Measurements from ENCODE around the gene LHX6. TPM values are rescaled to one million over a fixed set of nuclear protein-coding genes. Genes with fewer than 3 reads are reported as not detected.

The LHX6 gene
- total RNA-seq, 1 experiment from 2014 or later, result 1.8 TPM

DNA sequence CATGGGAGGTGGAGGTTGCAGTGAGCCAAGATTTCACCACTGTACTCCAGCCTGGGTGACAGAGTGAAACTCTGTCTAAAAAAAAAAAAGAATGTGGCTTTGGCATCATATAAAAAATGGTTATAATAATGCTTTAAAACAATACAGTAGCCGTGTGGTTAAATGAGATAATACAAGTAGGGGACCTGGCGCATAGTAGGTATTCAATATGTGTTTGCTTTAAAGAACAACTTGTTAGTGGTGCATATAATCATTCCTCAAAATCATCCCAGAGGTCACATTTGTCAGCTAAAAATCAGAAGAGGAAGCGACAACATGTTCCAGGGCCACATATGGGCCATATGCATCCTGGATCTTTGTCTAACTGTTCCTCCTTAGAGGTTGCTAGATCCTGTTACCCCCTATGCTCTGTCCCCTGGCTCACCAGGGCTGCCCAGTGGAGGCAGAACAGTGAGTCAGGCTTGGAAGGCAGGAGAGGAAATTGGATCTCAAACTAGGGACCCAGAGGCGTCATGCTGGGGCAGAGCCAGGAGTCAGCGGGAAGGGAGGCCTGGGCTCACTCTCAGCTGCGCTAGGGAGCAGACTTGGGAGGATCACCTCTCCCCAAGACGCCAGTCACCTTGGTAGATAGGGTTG, 27.7 kb downstream of the LHX6 start:
- H3K4me1 Mint-ChIP-seq, result peaks cover 12 to 24% of the 10 kb centered on the region in 2 experiments

More for the DNA sequence above, 27.7 kb downstream of the LHX6 start:
- WGBS (ENCODE audit: extremely low coverage, insufficient read length, low lambda C conversion rate), result no CpG with 5 or more reads among the region's 7 CpGs
- Histone ChIP-seq H3K79me1 (ENCODE audit: insufficient read depth, low read depth, low read length, poor library complexity, severe bottlenecking) (no peaks in the 10 kb centered on the region), H2BK15ac (ENCODE audit: low read depth, low read length) (no peak overlapping the region), H3K9me3 (ENCODE audit: control insufficient read depth, low read depth, low read length) (no peaks in the 10 kb centered on the region), H2AK5ac (ENCODE audit: insufficient read length, low read length) (no peak overlapping the region), H2BK5ac (ENCODE audit: insufficient read length, low read length) (no peak overlapping the region), H4K8ac (replicated peaks; ENCODE audit: insufficient read length, low read depth, low read length) (no peak overlapping the region), H3K14ac (ENCODE audit: insufficient read depth, low read length) (no peak overlapping the region), H3K56ac (ENCODE audit: insufficient read length, low read depth, low read length) (no peak overlapping the region), H4K5ac (ENCODE audit: insufficient read length, low read depth, low read length) (no peak overlapping the region), H4K20me1 (ENCODE audit: control insufficient read depth, insufficient read depth, insufficient read length) (no peaks in the 10 kb centered on the region), H3K4me1 (ENCODE audit: insufficient read depth, low read length) (peaks cover 12% of the 10 kb centered on the region; the same call in 1 of the 2 replicates), H4K91ac (ENCODE audit: insufficient read length, low read depth, low read length) (no peak overlapping the region), H2BK20ac (ENCODE audit: low read depth, low read length, poor library complexity, severe bottlenecking) (no peak overlapping the region), H2AFZ (ENCODE audit: low read length) (no peak overlapping the region), H3K4me2 (ENCODE audit: insufficient read depth, insufficient read length, low read length) (no peak overlapping the region), H3K23ac (ENCODE audit: insufficient read length, low read depth, low read length) (no peak overlapping the region), H3K4ac (ENCODE audit: low read depth, low read length) (no peak overlapping the region), H3K79me2 (ENCODE audit: insufficient read depth, low read length) (no peaks in the 10 kb centered on the region), H3K23me2 (ENCODE audit: insufficient read length, low read depth, low read length, poor library complexity, severe bottlenecking) (no peaks in the 10 kb centered on the region), H3K9ac (ENCODE audit: extremely low read depth, insufficient read length, low read length) (no peak overlapping the region), H3K27ac (ENCODE audit: insufficient read length, low read depth, low read length) (no peak overlapping the region), H3T11ph (ENCODE audit: low read length) (no peak overlapping the region), H3K27me3 (ENCODE audit: insufficient read depth, low read length) (no peaks in the 10 kb centered on the region), H2BK120ac (ENCODE audit: low read depth, low read length, poor library complexity, severe bottlenecking) (no peak overlapping the region), H2BK12ac (ENCODE audit: insufficient read length, low read depth, low read length) (no peak overlapping the region), H3K18ac (ENCODE audit: insufficient read length, low read depth, low read length) (no peak overlapping the region)
- Mint-ChIP-seq H3K4me3 (no peak overlapping the region), H3K27me3 (ENCODE audit: low read depth) (no peaks in the 10 kb centered on the region; the same call in 1 of the 2 replicates), H3K36me3 (ENCODE audit: insufficient read depth in 1 of 3, low read depth in 3 of 3) (no peaks in the 10 kb centered on the region), H3K27ac (no peak overlapping the region), H3K9me3 (no peaks in the 10 kb centered on the region)
- TF ChIP-seq, protein P1, sequence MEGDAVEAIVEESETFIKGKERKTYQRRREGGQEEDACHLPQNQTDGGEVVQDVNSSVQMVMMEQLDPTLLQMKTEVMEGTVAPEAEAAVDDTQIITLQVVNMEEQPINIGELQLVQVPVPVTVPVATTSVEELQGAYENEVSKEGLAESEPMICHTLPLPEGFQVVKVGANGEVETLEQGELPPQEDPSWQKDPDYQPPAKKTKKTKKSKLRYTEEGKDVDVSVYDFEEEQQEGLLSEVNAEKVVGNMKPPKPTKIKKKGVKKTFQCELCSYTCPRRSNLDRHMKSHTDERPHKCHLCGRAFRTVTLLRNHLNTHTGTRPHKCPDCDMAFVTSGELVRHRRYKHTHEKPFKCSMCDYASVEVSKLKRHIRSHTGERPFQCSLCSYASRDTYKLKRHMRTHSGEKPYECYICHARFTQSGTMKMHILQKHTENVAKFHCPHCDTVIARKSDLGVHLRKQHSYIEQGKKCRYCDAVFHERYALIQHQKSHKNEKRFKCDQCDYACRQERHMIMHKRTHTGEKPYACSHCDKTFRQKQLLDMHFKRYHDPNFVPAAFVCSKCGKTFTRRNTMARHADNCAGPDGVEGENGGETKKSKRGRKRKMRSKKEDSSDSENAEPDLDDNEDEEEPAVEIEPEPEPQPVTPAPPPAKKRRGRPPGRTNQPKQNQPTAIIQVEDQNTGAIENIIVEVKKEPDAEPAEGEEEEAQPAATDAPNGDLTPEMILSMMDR (conservative IDR thresholded peaks at IDR 0.05), result no peak
- no peak for DNase-seq

Measured in H9 (cell line).